ENCODE results near the gene SLC22A14. TPM values are rescaled to one million over a fixed set of nuclear protein-coding genes. Genes with fewer than 3 reads are reported as not detected.
"Not testable (repeated sequence)": the region's sequence is repeated elsewhere in the genome, so short reads cannot be mapped to it uniquely, and the experiment has no call there.

The SLC22A14 gene
- polyA plus RNA-seq, 10 donors, result 0.11 to 0.28 (median 0.17) TPM; not detected in 1

- DNase-seq, result no peak
Measured at GRCh38 chr3:38271553-38271952, 10.5 kb upstream of the SLC22A14 start.

- DNase-seq, result no peak
Measured at GRCh38 chr3:38274864-38275649, 7.0 kb upstream of the SLC22A14 start.

- no peak for DNase-seq
Measured at GRCh38 chr3:38275658-38276057, 6.4 kb upstream of the SLC22A14 start.

- no peak for DNase-seq
Measured at GRCh38 chr3:38276081-38276916, 5.8 kb upstream of the SLC22A14 start.

- no peak for DNase-seq
Measured at GRCh38 chr3:38276917-38277630, 5.0 kb upstream of the SLC22A14 start.

GRCh38 chr3:38278841-38279240 is 3.3 kb upstream of the SLC22A14 start:
- DNase-seq, result no peak

- DNase-seq, result peak; percentile 22 to 57 (median 48)
Measured at GRCh38 chr3:38283810-38284755, 2.0 kb downstream of the SLC22A14 start.

- DNase-seq, result peak in 1 of 3 donors; percentile 19
Measured at GRCh38 chr3:38284756-38285150, 2.7 kb downstream of the SLC22A14 start.

- DNase-seq, result not testable (repeated sequence)
Measured at GRCh38 chr3:38289286-38290217, 7.5 kb downstream of the SLC22A14 start.

- not testable (repeated sequence) for DNase-seq
Measured at GRCh38 chr3:38297053-38297452, 15.0 kb downstream of the SLC22A14 start.

- no peak for DNase-seq
Measured at GRCh38 chr3:38297537-38297936, 15.4 kb downstream of the SLC22A14 start.

GRCh38 chr3:38297947-38298711 is 16.0 kb downstream of the SLC22A14 start:
- DNase-seq, result peak in 1 of 3 donors; percentile 30

- DNase-seq, result no peak
Measured at GRCh38 chr3:38306941-38307340, 24.8 kb downstream of the SLC22A14 start.

GRCh38 chr3:38307599-38307998 is 25.5 kb downstream of the SLC22A14 start:
- no peak for DNase-seq

- no peak for DNase-seq
Measured at GRCh38 chr3:38308456-38308855, 26.4 kb downstream of the SLC22A14 start.

GRCh38 chr3:38311476-38311875 is 29.4 kb downstream of the SLC22A14 start:
- DNase-seq, result no peak

- no peak for DNase-seq
Measured at GRCh38 chr3:38311941-38312340, 29.8 kb downstream of the SLC22A14 start.

- no peak for DNase-seq
Measured at GRCh38 chr3:38312356-38312755, 30.3 kb downstream of the SLC22A14 start.

GRCh38 chr3:38313263-38313662 is 31.2 kb downstream of the SLC22A14 start:
- DNase-seq, result no peak

All from muscle of back (tissue), 11 donors.